ENCODE measurements around the gene SMG9.

Gene SMG9

DNA sequence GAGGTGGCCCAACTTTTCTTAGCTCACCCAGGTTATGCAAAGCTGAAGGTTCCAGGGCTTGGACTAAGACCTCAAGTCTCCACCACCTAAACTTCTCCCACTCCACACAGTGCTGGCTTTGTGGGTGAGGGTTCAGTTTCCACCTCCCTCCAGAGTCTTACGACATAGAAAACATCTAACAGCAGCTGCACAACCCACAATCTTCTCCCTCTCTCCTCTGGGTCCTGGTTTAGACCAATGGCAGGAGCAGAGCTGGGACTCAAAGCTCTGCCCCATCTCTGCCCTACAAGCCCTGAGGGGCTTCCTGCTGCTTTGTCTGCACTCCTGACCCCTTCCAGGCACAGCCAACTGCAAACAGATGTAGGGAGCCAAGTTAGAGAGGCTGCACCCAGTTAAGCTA lies 22.9 kb downstream of the SMG9 start (continued):
- TF ChIP-seq MYNN (tag by site-specific recombination; IDR thresholded peaks at IDR 0.05; ENCODE audit: borderline replicate concordance): no peak
- TF ChIP-seq HOXC10 (CRISPR knock-in tag; IDR thresholded peaks at IDR 0.05): no peak

DNA sequence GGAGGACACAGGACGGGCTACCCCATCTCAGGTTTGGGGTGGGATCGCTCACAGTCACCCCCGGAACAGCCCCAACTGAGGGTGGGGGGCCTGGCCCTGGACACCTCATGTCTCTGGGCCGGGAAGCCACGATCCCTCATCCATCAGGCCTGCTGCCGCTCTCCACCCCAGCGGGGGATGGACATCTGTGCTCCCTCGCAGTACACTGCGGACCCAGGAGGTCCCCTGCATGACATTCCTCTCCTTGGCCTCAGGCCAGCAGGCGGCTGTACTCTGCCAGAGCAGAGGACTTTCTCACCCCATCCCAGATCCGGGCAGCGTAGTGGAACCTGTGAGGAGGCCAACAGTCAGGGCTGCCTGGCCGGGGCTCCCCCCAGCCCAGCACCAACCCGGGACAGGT lies 23.4 kb downstream of the SMG9 start:
- ChIA-PET POLR2A (no interaction called here), CTCF (interaction anchor here (1.3 to 2.3 kb wide), 2 partner anchors 14 to 44 kb away, joined by 4 to 10 read pairs; no protein-coding TSS in a partner anchor)
- Histone ChIP-seq H3K4me3 (ENCODE audit: low read depth, low read length) (no peak overlapping the region), H3K27ac (ENCODE audit: extremely low read depth, low read depth, low read length) (no peak overlapping the region; the same call in 1 of the 2 replicates), H3K4me1 (ENCODE audit: control insufficient read depth, insufficient read depth, low read length) (no peaks in the 10 kb centered on the region), H3K36me3 (ENCODE audit: control insufficient read depth in 2 of 2, insufficient read depth in 1 of 2, low read length in 2 of 2) (peaks cover 71 to 83% of the 10 kb centered on the region in 2 experiments), H3K9me3 (ENCODE audit: control insufficient read depth, insufficient read depth, low read depth, low read length) (no peaks in the 10 kb centered on the region)
- TF ChIP-seq SETDB1 (IDR thresholded peaks at IDR 0.05; ENCODE audit: insufficient read length, low read length) (no peak), GLIS1 (tag by site-specific recombination; IDR thresholded peaks at IDR 0.05) (peak; percentile 36; the same call in 1 of the 2 replicates), ZNF561 (tag by site-specific recombination; IDR thresholded peaks at IDR 0.05; ENCODE audit: borderline replicate concordance) (no peak), ZNF529 (tag by site-specific recombination; IDR thresholded peaks at IDR 0.05; ENCODE audit: insufficient replicate concordance) (no peak), ZNF133 (tag by site-specific recombination; IDR thresholded peaks at IDR 0.05) (no peak), HOXD13 (CRISPR knock-in tag; IDR thresholded peaks at IDR 0.05; ENCODE audit: borderline replicate concordance) (no peak), ZNF585B (tag by site-specific recombination; IDR thresholded peaks at IDR 0.05) (no peak), ZNF571 (tag by site-specific recombination; IDR thresholded peaks at IDR 0.05) (no peak), ZNF747 (tag by site-specific recombination; IDR thresholded peaks at IDR 0.05) (no peak), ZFP3 (tag by site-specific recombination; IDR thresholded peaks at IDR 0.05; ENCODE audit: low read depth) (no peak), ZNF394 (tag by site-specific recombination; IDR thresholded peaks at IDR 0.05; ENCODE audit: borderline replicate concordance) (no peak), ZIC2 (tag by site-specific recombination; IDR thresholded peaks at IDR 0.05) (peak; percentile 93), MYNN (tag by site-specific recombination; IDR thresholded peaks at IDR 0.05; ENCODE audit: borderline replicate concordance) (no peak), ZNF16 (tag by site-specific recombination; IDR thresholded peaks at IDR 0.05; ENCODE audit: low read depth) (no peak), OVOL3 (tag by site-specific recombination; IDR thresholded peaks at IDR 0.05) (no peak), ZNF19 (tag by site-specific recombination; IDR thresholded peaks at IDR 0.05; ENCODE audit: low read depth) (no peak)
- TF ChIP-seq, protein P1, sequence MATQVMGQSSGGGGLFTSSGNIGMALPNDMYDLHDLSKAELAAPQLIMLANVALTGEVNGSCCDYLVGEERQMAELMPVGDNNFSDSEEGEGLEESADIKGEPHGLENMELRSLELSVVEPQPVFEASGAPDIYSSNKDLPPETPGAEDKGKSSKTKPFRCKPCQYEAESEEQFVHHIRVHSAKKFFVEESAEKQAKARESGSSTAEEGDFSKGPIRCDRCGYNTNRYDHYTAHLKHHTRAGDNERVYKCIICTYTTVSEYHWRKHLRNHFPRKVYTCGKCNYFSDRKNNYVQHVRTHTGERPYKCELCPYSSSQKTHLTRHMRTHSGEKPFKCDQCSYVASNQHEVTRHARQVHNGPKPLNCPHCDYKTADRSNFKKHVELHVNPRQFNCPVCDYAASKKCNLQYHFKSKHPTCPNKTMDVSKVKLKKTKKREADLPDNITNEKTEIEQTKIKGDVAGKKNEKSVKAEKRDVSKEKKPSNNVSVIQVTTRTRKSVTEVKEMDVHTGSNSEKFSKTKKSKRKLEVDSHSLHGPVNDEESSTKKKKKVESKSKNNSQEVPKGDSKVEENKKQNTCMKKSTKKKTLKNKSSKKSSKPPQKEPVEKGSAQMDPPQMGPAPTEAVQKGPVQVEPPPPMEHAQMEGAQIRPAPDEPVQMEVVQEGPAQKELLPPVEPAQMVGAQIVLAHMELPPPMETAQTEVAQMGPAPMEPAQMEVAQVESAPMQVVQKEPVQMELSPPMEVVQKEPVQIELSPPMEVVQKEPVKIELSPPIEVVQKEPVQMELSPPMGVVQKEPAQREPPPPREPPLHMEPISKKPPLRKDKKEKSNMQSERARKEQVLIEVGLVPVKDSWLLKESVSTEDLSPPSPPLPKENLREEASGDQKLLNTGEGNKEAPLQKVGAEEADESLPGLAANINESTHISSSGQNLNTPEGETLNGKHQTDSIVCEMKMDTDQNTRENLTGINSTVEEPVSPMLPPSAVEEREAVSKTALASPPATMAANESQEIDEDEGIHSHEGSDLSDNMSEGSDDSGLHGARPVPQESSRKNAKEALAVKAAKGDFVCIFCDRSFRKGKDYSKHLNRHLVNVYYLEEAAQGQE (tag by site-specific recombination; IDR thresholded peaks at IDR 0.05): no peak
- TF ChIP-seq, protein P2, sequence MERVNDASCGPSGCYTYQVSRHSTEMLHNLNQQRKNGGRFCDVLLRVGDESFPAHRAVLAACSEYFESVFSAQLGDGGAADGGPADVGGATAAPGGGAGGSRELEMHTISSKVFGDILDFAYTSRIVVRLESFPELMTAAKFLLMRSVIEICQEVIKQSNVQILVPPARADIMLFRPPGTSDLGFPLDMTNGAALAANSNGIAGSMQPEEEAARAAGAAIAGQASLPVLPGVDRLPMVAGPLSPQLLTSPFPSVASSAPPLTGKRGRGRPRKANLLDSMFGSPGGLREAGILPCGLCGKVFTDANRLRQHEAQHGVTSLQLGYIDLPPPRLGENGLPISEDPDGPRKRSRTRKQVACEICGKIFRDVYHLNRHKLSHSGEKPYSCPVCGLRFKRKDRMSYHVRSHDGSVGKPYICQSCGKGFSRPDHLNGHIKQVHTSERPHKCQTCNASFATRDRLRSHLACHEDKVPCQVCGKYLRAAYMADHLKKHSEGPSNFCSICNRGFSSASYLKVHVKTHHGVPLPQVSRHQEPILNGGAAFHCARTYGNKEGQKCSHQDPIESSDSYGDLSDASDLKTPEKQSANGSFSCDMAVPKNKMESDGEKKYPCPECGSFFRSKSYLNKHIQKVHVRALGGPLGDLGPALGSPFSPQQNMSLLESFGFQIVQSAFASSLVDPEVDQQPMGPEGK (tag by site-specific recombination; IDR thresholded peaks at IDR 0.05): peak; percentile 27; the same call in 1 of the 2 replicates
- TF ChIP-seq, protein P3, sequence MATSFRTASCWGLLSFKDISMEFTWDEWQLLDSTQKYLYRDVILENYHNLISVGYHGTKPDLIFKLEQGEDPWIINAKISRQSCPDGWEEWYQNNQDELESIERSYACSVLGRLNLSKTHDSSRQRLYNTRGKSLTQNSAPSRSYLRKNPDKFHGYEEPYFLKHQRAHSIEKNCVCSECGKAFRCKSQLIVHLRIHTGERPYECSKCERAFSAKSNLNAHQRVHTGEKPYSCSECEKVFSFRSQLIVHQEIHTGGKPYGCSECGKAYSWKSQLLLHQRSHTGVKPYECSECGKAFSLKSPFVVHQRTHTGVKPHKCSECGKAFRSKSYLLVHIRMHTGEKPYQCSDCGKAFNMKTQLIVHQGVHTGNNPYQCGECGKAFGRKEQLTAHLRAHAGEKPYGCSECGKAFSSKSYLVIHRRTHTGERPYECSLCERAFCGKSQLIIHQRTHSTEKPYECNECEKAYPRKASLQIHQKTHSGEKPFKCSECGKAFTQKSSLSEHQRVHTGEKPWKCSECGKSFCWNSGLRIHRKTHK (tag by site-specific recombination; IDR thresholded peaks at IDR 0.05): no peak
- TF ChIP-seq, protein P4, sequence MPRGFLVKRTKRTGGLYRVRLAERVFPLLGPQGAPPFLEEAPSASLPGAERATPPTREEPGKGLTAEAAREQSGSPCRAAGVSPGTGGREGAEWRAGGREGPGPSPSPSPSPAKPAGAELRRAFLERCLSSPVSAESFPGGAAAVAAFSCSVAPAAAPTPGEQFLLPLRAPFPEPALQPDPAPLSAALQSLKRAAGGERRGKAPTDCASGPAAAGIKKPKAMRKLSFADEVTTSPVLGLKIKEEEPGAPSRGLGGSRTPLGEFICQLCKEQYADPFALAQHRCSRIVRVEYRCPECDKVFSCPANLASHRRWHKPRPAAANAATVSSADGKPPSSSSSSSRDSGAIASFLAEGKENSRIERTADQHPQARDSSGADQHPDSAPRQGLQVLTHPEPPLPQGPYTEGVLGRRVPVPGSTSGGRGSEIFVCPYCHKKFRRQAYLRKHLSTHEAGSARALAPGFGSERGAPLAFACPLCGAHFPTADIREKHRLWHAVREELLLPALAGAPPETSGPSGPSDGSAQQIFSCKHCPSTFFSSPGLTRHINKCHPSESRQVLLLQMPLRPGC (tag by site-specific recombination; IDR thresholded peaks at IDR 0.05): no peak
- TF ChIP-seq, protein P5, sequence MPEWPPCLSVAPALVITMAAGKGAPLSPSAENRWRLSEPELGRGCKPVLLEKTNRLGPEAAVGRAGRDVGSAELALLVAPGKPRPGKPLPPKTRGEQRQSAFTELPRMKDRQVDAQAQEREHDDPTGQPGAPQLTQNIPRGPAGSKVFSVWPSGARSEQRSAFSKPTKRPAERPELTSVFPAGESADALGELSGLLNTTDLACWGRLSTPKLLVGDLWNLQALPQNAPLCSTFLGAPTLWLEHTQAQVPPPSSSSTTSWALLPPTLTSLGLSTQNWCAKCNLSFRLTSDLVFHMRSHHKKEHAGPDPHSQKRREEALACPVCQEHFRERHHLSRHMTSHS (tag by site-specific recombination; IDR thresholded peaks at IDR 0.05): no peak
- TF ChIP-seq, protein P6, sequence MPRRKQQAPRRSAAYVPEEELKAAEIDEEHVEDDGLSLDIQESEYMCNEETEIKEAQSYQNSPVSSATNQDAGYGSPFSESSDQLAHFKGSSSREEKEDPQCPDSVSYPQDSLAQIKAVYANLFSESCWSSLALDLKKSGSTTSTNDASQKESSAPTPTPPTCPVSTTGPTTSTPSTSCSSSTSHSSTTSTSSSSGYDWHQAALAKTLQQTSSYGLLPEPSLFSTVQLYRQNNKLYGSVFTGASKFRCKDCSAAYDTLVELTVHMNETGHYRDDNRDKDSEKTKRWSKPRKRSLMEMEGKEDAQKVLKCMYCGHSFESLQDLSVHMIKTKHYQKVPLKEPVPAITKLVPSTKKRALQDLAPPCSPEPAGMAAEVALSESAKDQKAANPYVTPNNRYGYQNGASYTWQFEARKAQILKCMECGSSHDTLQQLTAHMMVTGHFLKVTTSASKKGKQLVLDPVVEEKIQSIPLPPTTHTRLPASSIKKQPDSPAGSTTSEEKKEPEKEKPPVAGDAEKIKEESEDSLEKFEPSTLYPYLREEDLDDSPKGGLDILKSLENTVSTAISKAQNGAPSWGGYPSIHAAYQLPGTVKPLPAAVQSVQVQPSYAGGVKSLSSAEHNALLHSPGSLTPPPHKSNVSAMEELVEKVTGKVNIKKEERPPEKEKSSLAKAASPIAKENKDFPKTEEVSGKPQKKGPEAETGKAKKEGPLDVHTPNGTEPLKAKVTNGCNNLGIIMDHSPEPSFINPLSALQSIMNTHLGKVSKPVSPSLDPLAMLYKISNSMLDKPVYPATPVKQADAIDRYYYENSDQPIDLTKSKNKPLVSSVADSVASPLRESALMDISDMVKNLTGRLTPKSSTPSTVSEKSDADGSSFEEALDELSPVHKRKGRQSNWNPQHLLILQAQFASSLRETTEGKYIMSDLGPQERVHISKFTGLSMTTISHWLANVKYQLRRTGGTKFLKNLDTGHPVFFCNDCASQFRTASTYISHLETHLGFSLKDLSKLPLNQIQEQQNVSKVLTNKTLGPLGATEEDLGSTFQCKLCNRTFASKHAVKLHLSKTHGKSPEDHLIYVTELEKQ (tag by site-specific recombination; IDR thresholded peaks at IDR 0.05; ENCODE audit: borderline replicate concordance): no peak
